GM11168 (cell line): ENCODE data around the gene SLC27A2.

Source experiments
- in situ Hi-C: fragments of 300-500 bp; cut with MboI; formaldehyde crosslinking; loops from one replicate; pipeline ENCODE4 v1.12.0; 2022; ENCODE audit warnings: low sequenced_read_pairs; ENCODE audit not compliant: unreplicated experiment

SLC27A2 gene

GRCh38 chr15:50181969-50182218, at the start of gene SLC27A2:
Gene SLC27A2 (plus strand): TSS chr15:50182196. CDS start chr15:50182428, 232 bp downstream.
- in situ Hi-C loops = no loop called here

- in situ Hi-C loops = loop anchor here (25.0 kb wide), 2 partner anchors 720 to 1270 kb away; partner anchors contain the start of gene FGF7
Observed at GRCh38 chr15:50132251-50132984, 49.6 kb upstream of the SLC27A2 start.

- in situ Hi-C loops = loop anchor here (25.0 kb wide), 2 partner anchors 722 to 1272 kb away; partner anchors contain the start of gene FGF7
Observed at GRCh38 chr15:50134524-50135024, 47.4 kb upstream of the SLC27A2 start.

GRCh38 chr15:50135031-50135551, 46.9 kb upstream of the SLC27A2 start:
- in situ Hi-C loops = loop anchor here (25.0 kb wide), 2 partner anchors 723 to 1273 kb away; partner anchors contain the start of gene FGF7

GRCh38 chr15:50137330-50137761, 44.6 kb upstream of the SLC27A2 start:
- in situ Hi-C loops = loop anchor here (25.0 kb wide), 2 partner anchors 725 to 1275 kb away; partner anchors contain the start of gene FGF7

GRCh38 chr15:50137893-50138292, 44.1 kb upstream of the SLC27A2 start:
- in situ Hi-C loops = loop anchor here (25.0 kb wide), 2 partner anchors 726 to 1276 kb away; partner anchors contain the start of gene FGF7

GRCh38 chr15:50138391-50138790, 43.6 kb upstream of the SLC27A2 start:
- in situ Hi-C loops = loop anchor here (25.0 kb wide), 2 partner anchors 726 to 1276 kb away; partner anchors contain the start of gene FGF7

GRCh38 chr15:50140098-50140497, 41.9 kb upstream of the SLC27A2 start:
- in situ Hi-C loops = loop anchor here (10.0 to 25.0 kb wide), 3 partner anchors 125 to 1278 kb away; partner anchors contain the start of gene FGF7

- in situ Hi-C loops = loop anchor here (10.0 to 25.0 kb wide), 3 partner anchors 126 to 1279 kb away; partner anchors contain the start of gene FGF7
Observed at GRCh38 chr15:50140983-50141382, 41.0 kb upstream of the SLC27A2 start.

- in situ Hi-C loops = loop anchor here (10.0 to 25.0 kb wide), 3 partner anchors 127 to 1280 kb away; partner anchors contain the start of gene FGF7
Observed at GRCh38 chr15:50141856-50142255, 40.1 kb upstream of the SLC27A2 start.

GRCh38 chr15:50143255-50143860, 38.6 kb upstream of the SLC27A2 start:
- in situ Hi-C loops = loop anchor here (10.0 to 25.0 kb wide), 3 partner anchors 129 to 1281 kb away; partner anchors contain the start of gene FGF7

GRCh38 chr15:50144341-50145120, 37.5 kb upstream of the SLC27A2 start:
- in situ Hi-C loops = loop anchor here (10.0 to 25.0 kb wide), 3 partner anchors 130 to 1282 kb away; partner anchors contain the start of gene FGF7

- in situ Hi-C loops = loop anchor here (10.0 to 25.0 kb wide), 3 partner anchors 131 to 1283 kb away; partner anchors contain the start of gene FGF7
Observed at GRCh38 chr15:50145451-50145872, 36.5 kb upstream of the SLC27A2 start.

- in situ Hi-C loops = loop anchor here (10.0 to 25.0 kb wide), 3 partner anchors 132 to 1284 kb away; partner anchors contain the start of gene FGF7
Observed at GRCh38 chr15:50146632-50147031, 35.4 kb upstream of the SLC27A2 start.

GRCh38 chr15:50148362-50148963, 33.5 kb upstream of the SLC27A2 start:
- in situ Hi-C loops = loop anchor here (10.0 to 25.0 kb wide), 3 partner anchors 134 to 1286 kb away; partner anchors contain the start of gene FGF7

- in situ Hi-C loops = loop anchor here (10.0 to 25.0 kb wide), 3 partner anchors 134 to 1287 kb away; partner anchors contain the start of gene FGF7
Observed at GRCh38 chr15:50149090-50149489, 32.9 kb upstream of the SLC27A2 start.

- in situ Hi-C loops = no loop called here
Observed at GRCh38 chr15:50150349-50150748, 31.6 kb upstream of the SLC27A2 start.

- in situ Hi-C loops = no loop called here
Observed at GRCh38 chr15:50150851-50151250, 31.1 kb upstream of the SLC27A2 start.

- in situ Hi-C loops = no loop called here
Observed at GRCh38 chr15:50151476-50151875, 30.5 kb upstream of the SLC27A2 start.
